HepG2 (cell line): ENCODE data around the gene SAYSD1. TPM values are rescaled to one million over a fixed set of nuclear protein-coding genes. Genes with fewer than 3 reads are reported as not detected.

Source experiments
- BRCA1 ChIP-seq: sonication (generic); formaldehyde crosslinking; IDR thresholded peaks from 2 replicates; pipeline ENCODE4 v1.4.0; 2020; ENCODE audit warnings: missing genetic modification reagents
- ELF1 ChIP-seq: sonication (generic); formaldehyde crosslinking; IDR thresholded peaks from 2 replicates; pipeline ENCODE4 v1.4.0; 2020; ENCODE audit warnings: missing genetic modification reagents
- GFI1 ChIP-seq: sonication (generic); formaldehyde crosslinking; IDR thresholded peaks from 2 replicates; pipeline ENCODE4 v1.5.0; 2020; ENCODE audit warnings: missing genetic modification reagents, mild to moderate bottlenecking, borderline replicate concordance
- HMG20B ChIP-seq: conservative IDR thresholded peaks from 2 replicates; pipeline ENCODE4 v1.6.1; 2016; ENCODE audit warnings: missing genetic modification reagents, missing compliant biosample characterization
- HNF4G ChIP-seq, 2 experiments: sonication (generic) in 1 of 2; formaldehyde crosslinking in 1 of 2; IDR thresholded peaks; 2 replicates each; pipeline versions ENCODE4 v1.4.0 to v1.6.1; 2011 to 2020; ENCODE audit warnings: borderline replicate concordance in 2 of 2, low read depth in 2 of 2, mild to moderate bottlenecking in 2 of 2, low read length in 1 of 2, missing genetic modification reagents in 1 of 2, moderate library complexity in 1 of 2
- IKZF4 ChIP-seq: sonication (generic); formaldehyde crosslinking; IDR thresholded peaks from 2 replicates; pipeline ENCODE4 v1.5.1; 2020; ENCODE audit warnings: borderline replicate concordance, mild to moderate bottlenecking, low read depth, missing genetic modification reagents; ENCODE audit errors: not compliant biosample characterization
- NCOA5 ChIP-seq: sonication (generic); formaldehyde crosslinking; IDR thresholded peaks from 2 replicates; pipeline ENCODE4 v1.4.0; 2020; ENCODE audit warnings: missing genetic modification reagents
- RFX5 ChIP-seq: IDR thresholded peaks from 2 replicates; pipeline ENCODE4 v1.6.1; 2011; ENCODE audit warnings: low read depth, low read length, improper control_type of control experiment
- ZNF263 ChIP-seq: sonication (generic); formaldehyde crosslinking; IDR thresholded peaks from 2 replicates; pipeline ENCODE4 v1.4.0; 2020; ENCODE audit warnings: missing genetic modification reagents
- ZNF382 ChIP-seq: sonication (generic); formaldehyde crosslinking; IDR thresholded peaks from 2 replicates; pipeline ENCODE4 v1.5.0; 2020; ENCODE audit warnings: missing genetic modification reagents, mild to moderate bottlenecking, borderline replicate concordance
- ZNF468 ChIP-seq: sonication (generic); formaldehyde crosslinking; IDR thresholded peaks from 2 replicates; pipeline ENCODE4 v1.8.0; 2022; ENCODE audit warnings: mild to moderate bottlenecking, moderate library complexity, missing genetic modification reagents
- ZNF564 ChIP-seq: sonication (generic); formaldehyde crosslinking; IDR thresholded peaks from 2 replicates; pipeline ENCODE4 v1.8.1; 2023; ENCODE audit warnings: mild to moderate bottlenecking, missing genetic modification reagents
- polyA plus RNA-seq, 8 experiments: library from polyadenylated mRNA; depleted of rRNA in 3 of 8; stranded (reverse) in 7 of 8; unstranded in 1 of 8; fragments of >200 nt; fragmentation: Illumina TruSeq in 4 of 8; extraction: Trizol in 4 of 8; gene quantifications; 2 replicates each; pipeline versions ENCODE4 v1.2.1 to v1.2.3, GENCODE V29; 2011 to 2016; ENCODE audit warnings: low read depth in 4 of 8, missing spikeins in 1 of 8, mixed read lengths in 1 of 8; ENCODE audit not compliant: insufficient read depth in 1 of 8
- total RNA-seq, 5 experiments: library from RNA; depleted of rRNA; stranded (reverse); fragments of >200 nt; fragmentation: Illumina TruSeq; extraction: Trizol; gene quantifications; 2 replicates each; pipeline ENCODE4 v1.2.3, GENCODE V29; 2016; ENCODE audit warnings: low read depth in 1 of 5
- TF ChIP-seq, protein P1 (sequence below): sonication (generic); formaldehyde crosslinking; IDR thresholded peaks from 2 replicates; pipeline ENCODE4 v1.5.1; 2020; ENCODE audit warnings: mild to moderate bottlenecking, moderate library complexity, missing genetic modification reagents
- TF ChIP-seq, protein P2 (sequence below): sonication (generic); formaldehyde crosslinking; IDR thresholded peaks from 2 replicates; pipeline ENCODE4 v1.5.0; 2020; ENCODE audit warnings: missing genetic modification reagents
- TF ChIP-seq, protein P3 (sequence below): sonication (generic); formaldehyde crosslinking; IDR thresholded peaks from 2 replicates; pipeline ENCODE4 v1.4.0; 2020; ENCODE audit warnings: missing genetic modification reagents, borderline replicate concordance

The SAYSD1 gene
- total and polyA plus RNA-seq, 2 of the 13 experiments (the other 11 are each of a cell fraction or from before 2014, with no cell fraction given): 10.1 to 16.0 TPM

DNA sequence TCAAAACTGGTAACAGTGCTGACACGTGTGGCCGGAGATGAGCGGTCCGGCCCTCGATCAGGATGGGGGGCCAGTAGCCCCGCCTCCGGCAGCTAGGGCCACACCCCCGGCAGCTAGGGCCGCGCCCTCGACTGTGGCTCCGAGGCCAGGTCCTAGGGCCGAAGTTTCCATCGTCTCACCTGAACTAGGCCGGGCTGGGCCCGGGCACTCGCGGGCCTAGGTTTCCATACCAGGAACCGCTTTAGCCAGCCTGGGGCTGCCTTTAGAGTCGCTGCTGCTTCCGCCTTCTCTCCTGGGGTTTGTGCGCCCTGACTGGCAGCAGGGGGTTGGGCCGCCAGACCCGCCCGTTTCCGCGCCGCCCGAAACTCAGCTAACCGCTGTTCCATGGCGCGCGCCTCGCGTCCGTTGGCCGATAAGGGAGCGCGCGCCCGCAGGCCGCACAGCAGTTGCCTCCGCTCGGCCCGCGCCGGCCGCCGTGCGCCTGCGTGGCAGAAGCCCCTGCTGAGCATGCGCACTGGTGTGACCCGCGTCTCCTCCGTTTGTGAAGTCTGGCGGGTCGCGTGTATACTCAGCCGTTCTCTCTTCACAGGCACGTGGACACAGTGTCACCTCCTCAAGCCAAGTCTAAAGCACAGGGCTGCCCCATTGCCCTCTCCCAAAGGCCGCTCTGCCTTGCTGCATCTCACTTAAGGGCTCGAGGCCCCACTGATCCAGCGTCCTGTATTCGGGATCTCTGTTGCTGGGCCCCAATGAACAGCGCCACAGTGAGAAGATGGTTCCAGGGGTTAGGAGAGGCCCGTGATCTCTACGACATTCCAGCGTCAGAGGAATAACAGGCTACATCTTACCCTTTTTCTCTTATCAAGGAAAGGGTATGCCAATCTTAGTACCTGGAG is at the start of gene SAYSD1 (continued):
- peak; percentile 75 for TF ChIP-seq ELF1 (CRISPR knock-in tag)
- peak; percentile 76; the same call in 1 of the 2 replicates for TF ChIP-seq GFI1
- TF ChIP-seq RFX5: no peak
- TF ChIP-seq, protein P1, sequence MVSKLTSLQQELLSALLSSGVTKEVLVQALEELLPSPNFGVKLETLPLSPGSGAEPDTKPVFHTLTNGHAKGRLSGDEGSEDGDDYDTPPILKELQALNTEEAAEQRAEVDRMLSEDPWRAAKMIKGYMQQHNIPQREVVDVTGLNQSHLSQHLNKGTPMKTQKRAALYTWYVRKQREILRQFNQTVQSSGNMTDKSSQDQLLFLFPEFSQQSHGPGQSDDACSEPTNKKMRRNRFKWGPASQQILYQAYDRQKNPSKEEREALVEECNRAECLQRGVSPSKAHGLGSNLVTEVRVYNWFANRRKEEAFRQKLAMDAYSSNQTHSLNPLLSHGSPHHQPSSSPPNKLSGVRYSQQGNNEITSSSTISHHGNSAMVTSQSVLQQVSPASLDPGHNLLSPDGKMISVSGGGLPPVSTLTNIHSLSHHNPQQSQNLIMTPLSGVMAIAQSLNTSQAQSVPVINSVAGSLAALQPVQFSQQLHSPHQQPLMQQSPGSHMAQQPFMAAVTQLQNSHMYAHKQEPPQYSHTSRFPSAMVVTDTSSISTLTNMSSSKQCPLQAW: peak; percentile 86
- no peak for TF ChIP-seq HNF4G (IDR thresholded peaks at IDR 0.05; ENCODE audit: borderline replicate concordance, low read depth, low read length)
- peak; percentile 84; the same call in 1 of the 2 replicates for TF ChIP-seq HNF4G (CRISPR knock-in tag; IDR thresholded peaks at IDR 0.05; ENCODE audit: borderline replicate concordance, low read depth)
- TF ChIP-seq, protein P2, sequence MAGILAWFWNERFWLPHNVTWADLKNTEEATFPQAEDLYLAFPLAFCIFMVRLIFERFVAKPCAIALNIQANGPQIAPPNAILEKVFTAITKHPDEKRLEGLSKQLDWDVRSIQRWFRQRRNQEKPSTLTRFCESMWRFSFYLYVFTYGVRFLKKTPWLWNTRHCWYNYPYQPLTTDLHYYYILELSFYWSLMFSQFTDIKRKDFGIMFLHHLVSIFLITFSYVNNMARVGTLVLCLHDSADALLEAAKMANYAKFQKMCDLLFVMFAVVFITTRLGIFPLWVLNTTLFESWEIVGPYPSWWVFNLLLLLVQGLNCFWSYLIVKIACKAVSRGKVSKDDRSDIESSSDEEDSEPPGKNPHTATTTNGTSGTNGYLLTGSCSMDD (CRISPR knock-in tag): peak; percentile 84; the same call in 1 of the 2 replicates
- peak; percentile 98; the same call in 1 of the 2 replicates for TF ChIP-seq ZNF468 (CRISPR knock-in tag)
- no peak for TF ChIP-seq NCOA5 (CRISPR knock-in tag)
- TF ChIP-seq IKZF4 (CRISPR knock-in tag): peak; percentile 88
- peak; percentile 55; the same call in 1 of the 2 replicates for TF ChIP-seq HMG20B (CRISPR knock-in tag)
- TF ChIP-seq BRCA1 (CRISPR knock-in tag): peak; percentile 91
- TF ChIP-seq ZNF263 (CRISPR knock-in tag): peak; percentile 70
- peak; percentile 84 for TF ChIP-seq ZNF564
- no peak for TF ChIP-seq ZNF382 (CRISPR knock-in tag)
- TF ChIP-seq, protein P3, sequence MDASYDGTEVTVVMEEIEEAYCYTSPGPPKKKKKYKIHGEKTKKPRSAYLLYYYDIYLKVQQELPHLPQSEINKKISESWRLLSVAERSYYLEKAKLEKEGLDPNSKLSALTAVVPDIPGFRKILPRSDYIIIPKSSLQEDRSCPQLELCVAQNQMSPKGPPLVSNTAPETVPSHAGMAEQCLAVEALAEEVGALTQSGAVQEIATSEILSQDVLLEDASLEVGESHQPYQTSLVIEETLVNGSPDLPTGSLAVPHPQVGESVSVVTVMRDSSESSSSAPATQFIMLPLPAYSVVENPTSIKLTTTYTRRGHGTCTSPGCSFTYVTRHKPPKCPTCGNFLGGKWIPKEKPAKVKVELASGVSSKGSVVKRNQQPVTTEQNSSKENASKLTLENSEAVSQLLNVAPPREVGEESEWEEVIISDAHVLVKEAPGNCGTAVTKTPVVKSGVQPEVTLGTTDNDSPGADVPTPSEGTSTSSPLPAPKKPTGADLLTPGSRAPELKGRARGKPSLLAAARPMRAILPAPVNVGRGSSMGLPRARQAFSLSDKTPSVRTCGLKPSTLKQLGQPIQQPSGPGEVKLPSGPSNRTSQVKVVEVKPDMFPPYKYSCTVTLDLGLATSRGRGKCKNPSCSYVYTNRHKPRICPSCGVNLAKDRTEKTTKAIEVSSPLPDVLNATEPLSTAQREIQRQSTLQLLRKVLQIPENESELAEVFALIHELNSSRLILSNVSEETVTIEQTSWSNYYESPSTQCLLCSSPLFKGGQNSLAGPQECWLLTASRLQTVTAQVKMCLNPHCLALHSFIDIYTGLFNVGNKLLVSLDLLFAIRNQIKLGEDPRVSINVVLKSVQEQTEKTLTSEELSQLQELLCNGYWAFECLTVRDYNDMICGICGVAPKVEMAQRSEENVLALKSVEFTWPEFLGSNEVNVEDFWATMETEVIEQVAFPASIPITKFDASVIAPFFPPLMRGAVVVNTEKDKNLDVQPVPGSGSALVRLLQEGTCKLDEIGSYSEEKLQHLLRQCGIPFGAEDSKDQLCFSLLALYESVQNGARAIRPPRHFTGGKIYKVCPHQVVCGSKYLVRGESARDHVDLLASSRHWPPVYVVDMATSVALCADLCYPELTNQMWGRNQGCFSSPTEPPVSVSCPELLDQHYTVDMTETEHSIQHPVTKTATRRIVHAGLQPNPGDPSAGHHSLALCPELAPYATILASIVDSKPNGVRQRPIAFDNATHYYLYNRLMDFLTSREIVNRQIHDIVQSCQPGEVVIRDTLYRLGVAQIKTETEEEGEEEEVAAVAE (CRISPR knock-in tag): peak; percentile 45; the same call in 1 of the 2 replicates
